K562 (cell line): Measurements from ENCODE around the gene RCSD1. TPM values are rescaled to one million over a fixed set of nuclear protein-coding genes. Genes with fewer than 3 reads are reported as not detected.
A peak's percentile ranks its signal among the peaks of the same experiment; 100 is the strongest.

Source experiments
- ATAC-seq: fragments of 200-7000 bp; cut with Tn5 transposase; 3 replicates; pipeline ENCODE4 v1.9.1; 2020; ENCODE audit warnings: moderate library complexity
- BruUV-seq: library from RNA; stranded (reverse); fragments of 400-500 nt; replicated peaks from 2 replicates; lab custom pipeline; 2021; lab: Mats Ljungman, UMichigan
- CTCF ChIA-PET: fragments of 300-600 bp; formaldehyde crosslinking; extraction: SDS; loops from one replicate; lab custom pipeline; 2021; ENCODE audit warnings: low intra/inter-chr PET ratio; lab: Yijun Ruan, JAX
- POLR2A ChIA-PET: fragments of 300-600, 350-650 bp; sonication (Branson Sonifier 250); formaldehyde crosslinking; extraction: SDS; loops from one replicate; lab custom pipeline; 2021; ENCODE audit warnings: antibody characterized with exemption, inconsistent platforms; lab: Yijun Ruan, JAX
- DNase-seq, 4 experiments: peaks; one replicate each; pipeline versions ENCODE4 v3.0.0 to v3.0.0-alpha.2; 2011 to 2018; ENCODE audit warnings: low spot score in 3 of 4, mixed read lengths in 3 of 4; ENCODE audit errors: extremely low read depth in 1 of 4
- FAIRE-seq: peaks from 2 replicates; lab custom pipeline; 2011; peaks lifted over from hg19 to GRCh38; lab: Jason Lieb, UNC
- H2AFZ ChIP-seq: 2 replicates; pipeline ENCODE4 v1.6.0; 2011; ENCODE audit warnings: low read depth, low read length, control low read depth, inconsistent platforms
- H3K27ac ChIP-seq: fragments of 200-600 bp; 3 replicates; pipeline ENCODE4 v1.8.0; 2011; ENCODE audit warnings: low read depth, mild to moderate bottlenecking, control low read depth, inconsistent platforms, low read length, moderate library complexity, mixed read lengths; ENCODE audit errors: extremely low read depth
- H3K27me3 ChIP-seq, 2 experiments: fragments of 300-600 bp in 1 of 2; 2 replicates in 1 of 2; 3 replicates in 1 of 2; pipeline versions ENCODE4 v1.6.0 to v1.8.0; 2011; ENCODE audit warnings: inconsistent platforms in 2 of 2, low read length in 2 of 2, mild to moderate bottlenecking in 1 of 2, mixed read lengths in 1 of 2, moderate library complexity in 1 of 2; ENCODE audit not compliant: control insufficient read depth in 2 of 2, insufficient read depth in 2 of 2
- H3K36me3 ChIP-seq: fragments of 300-600 bp; 3 replicates; pipeline ENCODE4 v1.8.0; 2011; ENCODE audit warnings: mild to moderate bottlenecking, low read length, inconsistent platforms; ENCODE audit not compliant: control insufficient read depth, insufficient read depth
- H3K4me1 ChIP-seq, 2 experiments: fragments of 200-600 bp in 1 of 2; replicated peaks in 1 of 2; 2 replicates in 1 of 2; 3 replicates in 1 of 2; pipeline versions ENCODE4 v1.5.1 to v1.8.0; 2011; ENCODE audit warnings: inconsistent platforms in 2 of 2, low read length in 2 of 2, mild to moderate bottlenecking in 1 of 2, mixed read lengths in 1 of 2, moderate library complexity in 1 of 2; ENCODE audit not compliant: control insufficient read depth in 2 of 2, insufficient read depth in 2 of 2
- H3K4me2 ChIP-seq: 2 replicates; pipeline ENCODE4 v1.6.1; 2011; ENCODE audit warnings: low read length, control low read depth, inconsistent platforms, mixed read lengths; ENCODE audit not compliant: insufficient read depth
- H3K4me3 ChIP-seq: fragments of 200-600 bp; sonication (generic), shearing (Covaris generic); 2 replicates; pipeline ENCODE4 v1.5.1; 2016; ENCODE audit warnings: control low read depth, inconsistent platforms
- H3K79me2 ChIP-seq: fragments of 200-600 bp; 3 replicates; pipeline ENCODE4 v1.8.0; 2011; ENCODE audit warnings: low read length, inconsistent platforms; ENCODE audit not compliant: control insufficient read depth, insufficient read depth
- H3K9ac ChIP-seq, 2 experiments: 2 replicates each; pipeline versions ENCODE4 v1.6.0 to v1.6.1; 2011; ENCODE audit warnings: low read depth in 2 of 2, low read length in 2 of 2, control low read depth in 1 of 2, inconsistent platforms in 1 of 2, mild to moderate bottlenecking in 1 of 2, mixed read lengths in 1 of 2; ENCODE audit not compliant: insufficient read depth in 1 of 2
- H3K9me1 ChIP-seq: one replicate; pipeline ENCODE4 v1.6.0; 2011; ENCODE audit warnings: inconsistent platforms, mild to moderate bottlenecking, low read length, moderate library complexity; ENCODE audit not compliant: control insufficient read depth, insufficient read depth
- H3K9me3 ChIP-seq: replicated peaks from 2 replicates; pipeline ENCODE4 v1.5.1; 2011; ENCODE audit warnings: low read depth, low read length, inconsistent platforms; ENCODE audit not compliant: control insufficient read depth, insufficient read depth
- H4K20me1 ChIP-seq: replicated peaks from 2 replicates; pipeline ENCODE4 v1.6.1; 2011; ENCODE audit warnings: low read length, inconsistent platforms, mixed read lengths; ENCODE audit not compliant: control insufficient read depth, insufficient read depth
- DMBX1 ChIP-seq: fragments of 250-450 bp; sonication (Bioruptor Pico); IDR thresholded peaks from 2 replicates; pipeline ENCODE4 v1.8.0; 2022; ENCODE audit warnings: inconsistent platforms, mild to moderate bottlenecking, moderate library complexity, borderline replicate concordance
- ETV6 ChIP-seq, 3 experiments: fragments of 150-350 bp in 1 of 3; sonication (generic) in 1 of 3; formaldehyde crosslinking in 1 of 3; IDR thresholded peaks; 2 replicates each; pipeline versions ENCODE4 v1.6.1 to v1.8.0; 2014 to 2022; ENCODE audit warnings: borderline replicate concordance in 2 of 3, low read depth in 2 of 3, antibody characterized with exemption in 1 of 3, low read length in 1 of 3, mild to moderate bottlenecking in 1 of 3, missing genetic modification reagents in 1 of 3
- PML ChIP-seq: IDR thresholded peaks from 2 replicates; pipeline ENCODE4 v1.6.1; 2012; ENCODE audit warnings: low read length, inconsistent platforms
- PPARD ChIP-seq: fragments of 250-450 bp; sonication (Bioruptor Pico); IDR thresholded peaks from 2 replicates; pipeline ENCODE4 v1.8.0; 2022; ENCODE audit warnings: inconsistent platforms, mild to moderate bottlenecking, moderate library complexity
- RBM14 ChIP-seq: fragments of 200-400 bp; formaldehyde crosslinking; IDR thresholded peaks from 2 replicates; pipeline ENCODE4 v1.6.1; 2018; ENCODE audit warnings: low read depth, mild to moderate bottlenecking, low read length, moderate library complexity, borderline replicate concordance; ENCODE audit not compliant: insufficient read depth
- SPI1 ChIP-seq: IDR thresholded peaks from 2 replicates; pipeline ENCODE4 v1.6.1; 2011; ENCODE audit warnings: low read depth, low read length, control low read depth, borderline replicate concordance
- THRA ChIP-seq: fragments of 450-650 bp; IDR thresholded peaks from 2 replicates; pipeline ENCODE4 v1.6.1; 2017; ENCODE audit warnings: mild to moderate bottlenecking, moderate library complexity
- ZBTB49 ChIP-seq: sonication (generic); formaldehyde crosslinking; IDR thresholded peaks from 2 replicates; pipeline ENCODE4 v1.8.0; 2022; ENCODE audit warnings: missing genetic modification reagents, mild to moderate bottlenecking, borderline replicate concordance
- ZNF408 ChIP-seq: fragments of 250-450 bp; sonication (Bioruptor Pico); IDR thresholded peaks from 2 replicates; pipeline ENCODE4 v1.4.0; 2020; ENCODE audit warnings: low read depth, mild to moderate bottlenecking, moderate library complexity
- ZNF644 ChIP-seq: fragments of 200-800 bp; sonication (Bioruptor generic); IDR thresholded peaks from 2 replicates; pipeline ENCODE4 v1.6.1; 2016; ENCODE audit warnings: low read depth, missing genetic modification characterization, missing compliant biosample characterization
- ZNF77 ChIP-seq: fragments of 250-450 bp; sonication (Bioruptor Pico); IDR thresholded peaks from 2 replicates; pipeline ENCODE4 v1.5.0; 2020
- WGBS: fragments of 100-300 bp; shearing (Covaris generic); methylation state at CpG from one replicate; pipeline ENCODE4 v1.1.6; 2016; ENCODE audit warnings: low coverage, mixed read lengths; ENCODE audit not compliant: insufficient coverage; ENCODE audit errors: missing lambda C conversion rate; 5-methylcytosine and 5-hydroxymethylcytosine counted together
- in situ Hi-C: fragments of 300-500 bp; cut with MboI; formaldehyde crosslinking; loops from 4 replicates; pipeline ENCODE4 v1.15.0; 2018; ENCODE audit warnings: inconsistent platforms, mixed read lengths
- intact Hi-C: fragments of 100-400 bp; cut with micrococcal nuclease; formaldehyde crosslinking; loops from 2 replicates; pipeline ENCODE4 v1.14.2; 2022
- polyA plus RNA-seq, 8 experiments: library from polyadenylated mRNA; depleted of rRNA in 4 of 8; stranded (reverse) in 5 of 8; unstranded in 3 of 8; fragments of >200 nt; fragmentation: Nextera tagmentation in 2 of 8; fragmentation: Illumina TruSeq in 1 of 8; extraction: Ambion mirVana in 2 of 8; extraction: Trizol in 1 of 8; gene quantifications; 2 replicates each; pipeline versions ENCODE4 v1.2.1 to v1.2.3, GENCODE V29; 2011 to 2014; ENCODE audit warnings: inconsistent platforms in 1 of 8, missing spikeins in 1 of 8
- total RNA-seq, 7 experiments: library from RNA; depleted of rRNA in 6 of 7; stranded (reverse); fragments of >200 nt in 6 of 7; fragmentation: Illumina TruSeq in 2 of 7; extraction: Trizol in 2 of 7; gene quantifications; 2 replicates each; pipeline versions ENCODE4 v1.2.1 to v1.2.3, GENCODE V29; 2011 to 2021; ENCODE audit warnings: low replicate concordance in 1 of 7

The RCSD1 gene
- total and polyA plus RNA-seq, 9 of the 15 experiments (the other 6 are each of a cell fraction or from before 2014, with no cell fraction given), result 7.8 to 69.8 (median 45.3) TPM

- Histone ChIP-seq H3K36me3 (no peaks in the 10 kb centered on the region), H2AFZ (peak overlapping the region; percentile 1; the same call in 1 of the 2 replicates), H3K9ac (peak overlapping the region in 1 of 2 experiments; percentile 1; a peak in 2 of 4 replicates), H3K4me3 (no peak overlapping the region), H3K9me3 (peaks cover 6% of the 10 kb centered on the region), H3K4me1 (peaks cover 16 to 45% of the 10 kb centered on the region in 2 experiments), H4K20me1 (no peaks in the 10 kb centered on the region), H3K27me3 (no peaks in the 10 kb centered on the region), H3K4me2 (no peak overlapping the region), H3K9me1 (no peaks in the 10 kb centered on the region), H3K27ac (peak overlapping the region; percentile 81; the same call in 1 of the 3 replicates), H3K79me2 (peaks cover 3% of the 10 kb centered on the region; the same call in 1 of the 3 replicates)
- POLR2A ChIA-PET, result interaction anchor here (4.8 kb wide), 1 partner anchor 9 kb away, joined by 37 read pairs; no protein-coding TSS in a partner anchor
- in situ Hi-C loops, result no loop called here
- no peak for TF ChIP-seq ETV6 (IDR thresholded peaks at IDR 0.05; ENCODE audit: borderline replicate concordance in 1 of 2, low read depth in 2 of 2, low read length in 1 of 2)
- TF ChIP-seq ETV6 (CRISPR knock-in tag; IDR thresholded peaks at IDR 0.05; ENCODE audit: borderline replicate concordance), result no peak
- 0 out of 2 replicates have a peak, but pooled peaks have one; percentile 53 for TF ChIP-seq DMBX1
- DNase-seq (no peak), FAIRE-seq (no peak), ATAC-seq (no peak)
- BruUV-seq, result no TSS peak
- intact Hi-C loops, result no loop called here
- CTCF ChIA-PET, result no interaction called here
- WGBS, result 85% methylated on average over 13 of the region's 13 CpGs
These were observed 11.7 kb upstream of the RCSD1 start for GRCh38 chr1:167618366-167618765.

GRCh38 chr1:167618789-167619188 lies 11.2 kb upstream of the RCSD1 start:
- 84% methylated on average over 3 of the region's 3 CpGs for WGBS
- intact Hi-C loops, result no loop called here
- no peak for TF ChIP-seq ZNF408 (CRISPR knock-in tag)
- TF ChIP-seq PML, result no peak
- no peak for TF ChIP-seq RBM14
- TF ChIP-seq ZNF644, result no peak
- TF ChIP-seq ZNF77 (CRISPR knock-in tag), result no peak
- no peak for TF ChIP-seq THRA
- no peak for TF ChIP-seq PPARD
- TF ChIP-seq SPI1, result no peak
- no peak for TF ChIP-seq ZBTB49 (CRISPR knock-in tag)

More at GRCh38 chr1:167618789-167619188, 11.2 kb upstream of the RCSD1 start:
- Histone ChIP-seq H3K4me3 (no peak overlapping the region), H3K4me1 (peaks cover 16 to 45% of the 10 kb centered on the region in 2 experiments), H3K27me3 (no peaks in the 10 kb centered on the region), H3K4me2 (no peak overlapping the region), H3K79me2 (peaks cover 3% of the 10 kb centered on the region; the same call in 1 of the 3 replicates), H3K27ac (no peak overlapping the region), H3K9me1 (no peaks in the 10 kb centered on the region), H2AFZ (0 out of 2 replicates have a peak overlapping the region, but pooled peaks have one; percentile 1), H3K9me3 (peaks cover 6% of the 10 kb centered on the region), H3K9ac (peak overlapping the region in 1 of 2 experiments; percentile 1; a peak in 1 of 4 replicates), H4K20me1 (no peaks in the 10 kb centered on the region), H3K36me3 (no peaks in the 10 kb centered on the region)
- in situ Hi-C loops, result no loop called here
- no peak for DNase-seq
- BruUV-seq, result no TSS peak
- ChIA-PET POLR2A (interaction anchor here (4.8 kb wide), 1 partner anchor 9 kb away, joined by 37 read pairs; no protein-coding TSS in a partner anchor), CTCF (no interaction called here)
- ATAC-seq, result no peak
- no peak for FAIRE-seq
